HG03175 (cell line): ENCODE measurements around the gene CYSRT1.

Source experiments
- ATAC-seq: cut with Tn5 transposase; IDR thresholded peaks from one replicate; pipeline ENCODE4 v1.9.1; 2021; ENCODE audit warnings: mild to moderate bottlenecking, moderate library complexity; ENCODE audit not compliant: unreplicated experiment

CYSRT1 gene

GRCh38 chr9:137189297-137190295 is 35.4 kb upstream of the CYSRT1 start:
- ATAC-seq = no peak

GRCh38 chr9:137190315-137190856 is 34.6 kb upstream of the CYSRT1 start:
- ATAC-seq = no peak

GRCh38 chr9:137191245-137191644 is 33.7 kb upstream of the CYSRT1 start:
- no peak for ATAC-seq

- no peak for ATAC-seq
Measured at GRCh38 chr9:137191691-137192447, 33.1 kb upstream of the CYSRT1 start.

GRCh38 chr9:137192448-137192780 is 32.6 kb upstream of the CYSRT1 start:
- ATAC-seq = no peak

- no peak for ATAC-seq
Measured at GRCh38 chr9:137192859-137193258, 32.1 kb upstream of the CYSRT1 start.

GRCh38 chr9:137193771-137194170 is 31.2 kb upstream of the CYSRT1 start:
- ATAC-seq = no peak

- ATAC-seq = no peak
Measured at GRCh38 chr9:137194388-137194787, 30.6 kb upstream of the CYSRT1 start.

- no peak for ATAC-seq
Measured at GRCh38 chr9:137194909-137195308, 30.1 kb upstream of the CYSRT1 start.

GRCh38 chr9:137195525-137196220 is 29.3 kb upstream of the CYSRT1 start:
- no peak for ATAC-seq

GRCh38 chr9:137198051-137198901 is 26.7 kb upstream of the CYSRT1 start:
- ATAC-seq = no peak

- ATAC-seq = no peak
Measured at GRCh38 chr9:137198902-137199283, 26.1 kb upstream of the CYSRT1 start.

GRCh38 chr9:137199411-137200121 is 25.4 kb upstream of the CYSRT1 start:
- no peak for ATAC-seq

GRCh38 chr9:137200311-137201204 is 24.4 kb upstream of the CYSRT1 start, which contains the start of gene TPRN:
Gene TPRN, minus strand, starts transcription at chr9:137200741. Its CDS starts 30 bp downstream, at chr9:137200711.
- peak; percentile 87 for ATAC-seq

GRCh38 chr9:137201205-137201868 is 23.6 kb upstream of the CYSRT1 start:
- ATAC-seq = no peak

GRCh38 chr9:137202966-137203365 is 22.0 kb upstream of the CYSRT1 start:
- no peak for ATAC-seq

GRCh38 chr9:137204731-137205125 is 20.2 kb upstream of the CYSRT1 start:
- ATAC-seq = no peak
